Esophagus squamous epithelium (tissue), 5 donors: ENCODE data around the gene RGMA. TPM values are rescaled to one million over a fixed set of nuclear protein-coding genes. Genes with fewer than 3 reads are reported as not detected.

Source experiments
- DNase-seq: peaks from one replicate; lab custom pipeline; 2025; lab: John Stamatoyannopoulos, UW
- H3K27ac ChIP-seq, 4 donors: fragments of 200-600 bp; sonication (generic); one replicate each; pipeline ENCODE4 v1.5.1; 2016 to 2019; ENCODE audit warnings: mild to moderate bottlenecking in 1 of 4
- H3K27me3 ChIP-seq, 4 donors: fragments of 200-600 bp; sonication (generic); 1 replicate in 3 of 4; 2 replicates in 1 of 4; pipeline versions ENCODE4 v1.5.1 to v1.6.0; 2017 to 2021; ENCODE audit warnings: antibody characterized with exemption in 1 of 4
- H3K36me3 ChIP-seq, 3 donors: fragments of 200-600 bp; sonication (generic); one replicate each; pipeline ENCODE4 v1.5.1; 2016 to 2019
- H3K4me1 ChIP-seq, 3 donors: fragments of 200-600 bp; sonication (generic); one replicate each; pipeline ENCODE4 v1.5.1; 2017 to 2019
- H3K4me3 ChIP-seq, 4 donors: fragments of 200-600 bp; sonication (generic); 1 replicate in 3 of 4; 2 replicates in 1 of 4; pipeline ENCODE4 v1.5.1; 2016 to 2019; ENCODE audit warnings: mild to moderate bottlenecking in 2 of 4, moderate library complexity in 1 of 4
- H3K9me3 ChIP-seq, 3 donors: fragments of 200-600 bp; sonication (generic); one replicate each; pipeline ENCODE4 v1.5.1; 2016 to 2019
- POLR2A ChIP-seq, 4 donors: fragments of 450-650 bp; IDR thresholded peaks; one replicate each; pipeline ENCODE4 v1.6.1; 2017; ENCODE audit warnings: antibody characterized with exemption in 4 of 4, mild to moderate bottlenecking in 4 of 4, moderate library complexity in 3 of 4
- WGBS, 2 donors: methylation state at CpG; one replicate each; pipeline ENCODE4 v1.1.5; 2018; 5-methylcytosine and 5-hydroxymethylcytosine counted together
- intact Hi-C: fragments of 100-400 bp; cut with DNase I; formaldehyde crosslinking; loops from one replicate; pipeline ENCODE4 v1.15.0; 2022
- total RNA-seq, 4 donors: library from RNA; depleted of rRNA; stranded (reverse); fragments of >200 nt; gene quantifications; one replicate each; pipeline ENCODE4 v1.1.0, GENCODE V29; 2016
- TF ChIP-seq, protein P1 (sequence below), 6 experiments: fragments of 450-650 bp in 4 of 6; fragments of 200-600 bp in 2 of 6; sonication (generic) in 2 of 6; IDR thresholded peaks; one replicate each; pipeline ENCODE4 v1.5.1; 2016 to 2019; ENCODE audit warnings: antibody characterized with exemption in 6 of 6, mild to moderate bottlenecking in 4 of 6, moderate library complexity in 4 of 6
- donor health status: DM: yes; HTN: yes; CAD: no.

RGMA gene
- total RNA-seq, 4 donors from 2014 or later: 18.8 to 74.7 (median 47.1) TPM

- H3K27ac ChIP-seq: no peak overlapping the region
- no peak for DNase-seq
Measured at GRCh38 chr15:93045191-93045785, 43.7 kb downstream of the RGMA start.

GRCh38 chr15:93044301-93045190 lies 44.5 kb downstream of the RGMA start:
- H3K27ac ChIP-seq: no peak overlapping the region
- WGBS, 2 donors: 83 to 88% methylated on average over 14 to 17 of the region's 46 CpGs

More at GRCh38 chr15:93045191-93045785, 43.7 kb downstream of the RGMA start:
- intact Hi-C loops: no loop called here
- 90 to 95% methylated on average over 7 to 17 of the region's 27 CpGs for WGBS, 2 donors
- Histone ChIP-seq H3K27me3 (no peaks in the 10 kb centered on the region), H3K9me3 (peaks cover 0 to 5% (median 0%) of the 10 kb centered on the region in 3 donors), H3K36me3 (peaks cover 32 to 84% (median 34%) of the 10 kb centered on the region in 3 donors), H3K4me1 (peaks cover 22 to 79% (median 35%) of the 10 kb centered on the region in 3 donors), H3K4me3 (no peak overlapping the region)
- TF ChIP-seq, protein P1, sequence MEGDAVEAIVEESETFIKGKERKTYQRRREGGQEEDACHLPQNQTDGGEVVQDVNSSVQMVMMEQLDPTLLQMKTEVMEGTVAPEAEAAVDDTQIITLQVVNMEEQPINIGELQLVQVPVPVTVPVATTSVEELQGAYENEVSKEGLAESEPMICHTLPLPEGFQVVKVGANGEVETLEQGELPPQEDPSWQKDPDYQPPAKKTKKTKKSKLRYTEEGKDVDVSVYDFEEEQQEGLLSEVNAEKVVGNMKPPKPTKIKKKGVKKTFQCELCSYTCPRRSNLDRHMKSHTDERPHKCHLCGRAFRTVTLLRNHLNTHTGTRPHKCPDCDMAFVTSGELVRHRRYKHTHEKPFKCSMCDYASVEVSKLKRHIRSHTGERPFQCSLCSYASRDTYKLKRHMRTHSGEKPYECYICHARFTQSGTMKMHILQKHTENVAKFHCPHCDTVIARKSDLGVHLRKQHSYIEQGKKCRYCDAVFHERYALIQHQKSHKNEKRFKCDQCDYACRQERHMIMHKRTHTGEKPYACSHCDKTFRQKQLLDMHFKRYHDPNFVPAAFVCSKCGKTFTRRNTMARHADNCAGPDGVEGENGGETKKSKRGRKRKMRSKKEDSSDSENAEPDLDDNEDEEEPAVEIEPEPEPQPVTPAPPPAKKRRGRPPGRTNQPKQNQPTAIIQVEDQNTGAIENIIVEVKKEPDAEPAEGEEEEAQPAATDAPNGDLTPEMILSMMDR (IDR thresholded peaks at IDR 0.05): no peak
- TF ChIP-seq POLR2A (IDR thresholded peaks at IDR 0.05): no peak

GRCh38 chr15:93043621-93044300 lies 45.2 kb downstream of the RGMA start:
- Histone ChIP-seq H3K4me3 (no peak overlapping the region), H3K9me3 (peaks cover 0 to 5% (median 0%) of the 10 kb centered on the region in 3 donors), H3K36me3 (peaks cover 28 to 69% (median 34%) of the 10 kb centered on the region in 3 donors), H3K4me1 (peaks cover 12 to 65% (median 20%) of the 10 kb centered on the region in 3 donors), H3K27me3 (no peaks in the 10 kb centered on the region), H3K27ac (no peak overlapping the region)
- TF ChIP-seq, protein P1 (IDR thresholded peaks at IDR 0.05): no peak
- no peak for TF ChIP-seq POLR2A (IDR thresholded peaks at IDR 0.05)
- WGBS, 2 donors: 31 to 61% methylated on average over 4 to 5 of the region's 12 CpGs
- no peak for DNase-seq
- intact Hi-C loops: no loop called here

More at GRCh38 chr15:93044301-93045190, 44.5 kb downstream of the RGMA start:
- no peak for TF ChIP-seq POLR2A (IDR thresholded peaks at IDR 0.05)
- TF ChIP-seq, protein P1 (IDR thresholded peaks at IDR 0.05): no peak
- DNase-seq: no peak
- Histone ChIP-seq H3K4me3 (no peak overlapping the region), H3K36me3 (peaks cover 28 to 77% (median 34%) of the 10 kb centered on the region in 3 donors), H3K9me3 (peaks cover 0 to 5% (median 0%) of the 10 kb centered on the region in 3 donors), H3K4me1 (peaks cover 19 to 73% (median 27%) of the 10 kb centered on the region in 3 donors), H3K27me3 (no peaks in the 10 kb centered on the region)
- intact Hi-C loops: no loop called here

DNA sequence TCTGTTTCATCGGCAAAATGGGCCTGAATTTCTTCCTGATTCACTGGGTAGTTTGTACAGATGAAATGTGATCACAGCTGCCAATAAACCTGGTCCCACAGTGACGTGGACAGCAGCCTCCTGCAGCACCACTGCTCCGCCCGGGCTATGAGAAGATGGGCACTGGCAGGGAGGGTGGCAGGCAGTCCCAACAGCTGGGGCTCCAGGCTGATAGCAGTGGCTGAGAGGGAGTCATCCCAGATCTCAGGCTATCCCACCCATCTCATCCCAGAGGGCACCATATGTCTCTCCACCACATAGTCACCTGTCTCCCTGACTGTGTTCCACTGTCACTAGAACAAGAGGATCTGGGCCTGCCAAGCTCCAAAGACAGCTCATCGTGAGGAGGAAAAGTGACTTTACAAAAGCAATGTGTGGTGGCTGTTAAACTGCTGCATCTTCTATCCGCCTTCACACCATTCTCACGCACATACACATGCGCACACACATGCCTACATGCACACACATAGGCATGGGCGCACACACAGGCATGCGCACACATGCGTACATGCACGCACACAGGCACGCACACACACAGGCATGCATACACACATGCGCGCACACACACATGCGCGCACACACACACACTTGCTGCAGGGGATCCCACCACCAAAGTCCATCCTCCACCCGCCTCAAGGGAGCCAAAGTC lies 46.2 kb downstream of the RGMA start:
- Histone ChIP-seq H3K4me3 (no peak overlapping the region), H3K27ac (no peak overlapping the region), H3K4me1 (peaks cover 10 to 61% (median 15%) of the 10 kb centered on the region in 3 donors), H3K36me3 (peaks cover 28 to 59% (median 34%) of the 10 kb centered on the region in 3 donors), H3K9me3 (peaks cover 0 to 5% (median 0%) of the 10 kb centered on the region in 3 donors), H3K27me3 (no peaks in the 10 kb centered on the region)
- WGBS, 2 donors: 76 to 83% methylated on average over 15 to 16 of the region's 18 CpGs
- TF ChIP-seq POLR2A (IDR thresholded peaks at IDR 0.05): no peak
- TF ChIP-seq, protein P1 (IDR thresholded peaks at IDR 0.05): no peak
- no peak for DNase-seq
- intact Hi-C loops: no loop called here
